GM13976 (cell line): ENCODE data around the gene MSL3.

Experiments used
- DNase-seq: peaks from one replicate; pipeline ENCODE4 v3.0.0; 2012; ENCODE audit warnings: low spot score
- CTCF ChIP-seq: IDR thresholded peaks from 2 replicates; pipeline ENCODE4 v1.5.1; 2012; ENCODE audit warnings: borderline replicate concordance, mild to moderate bottlenecking; ENCODE audit not compliant: insufficient read depth; ENCODE audit errors: extremely low read depth, missing control alignments, control extremely low read depth
- in situ Hi-C: fragments of 300-500 bp; cut with MboI; formaldehyde crosslinking; loops from one replicate; pipeline ENCODE4 v1.12.0; 2022; ENCODE audit warnings: low sequenced_read_pairs, mixed read lengths, inconsistent platforms; ENCODE audit not compliant: unreplicated experiment

MSL3 gene

GRCh38 chrX:11792461-11793421 lies 34.7 kb downstream of the MSL3 start:
- DNase-seq, result peak; percentile 51
- TF ChIP-seq CTCF, result no peak
- in situ Hi-C loops, result no loop called here

GRCh38 chrX:11793734-11794133 lies 35.7 kb downstream of the MSL3 start:
- no peak for DNase-seq
- in situ Hi-C loops, result no loop called here
- TF ChIP-seq CTCF, result no peak

- DNase-seq, result no peak
- in situ Hi-C loops, result no loop called here
- TF ChIP-seq CTCF, result no peak
Observed at GRCh38 chrX:11813341-11813740, 55.3 kb downstream of the MSL3 start.
